HG02981 (cell line): Measurements from ENCODE around the gene THSD4.

Experiments
- ATAC-seq: cut with Tn5 transposase; IDR thresholded peaks from one replicate; pipeline ENCODE4 v1.9.1; 2021; ENCODE audit warnings: mild to moderate bottlenecking, moderate library complexity; ENCODE audit not compliant: unreplicated experiment

The THSD4 gene

DNA sequence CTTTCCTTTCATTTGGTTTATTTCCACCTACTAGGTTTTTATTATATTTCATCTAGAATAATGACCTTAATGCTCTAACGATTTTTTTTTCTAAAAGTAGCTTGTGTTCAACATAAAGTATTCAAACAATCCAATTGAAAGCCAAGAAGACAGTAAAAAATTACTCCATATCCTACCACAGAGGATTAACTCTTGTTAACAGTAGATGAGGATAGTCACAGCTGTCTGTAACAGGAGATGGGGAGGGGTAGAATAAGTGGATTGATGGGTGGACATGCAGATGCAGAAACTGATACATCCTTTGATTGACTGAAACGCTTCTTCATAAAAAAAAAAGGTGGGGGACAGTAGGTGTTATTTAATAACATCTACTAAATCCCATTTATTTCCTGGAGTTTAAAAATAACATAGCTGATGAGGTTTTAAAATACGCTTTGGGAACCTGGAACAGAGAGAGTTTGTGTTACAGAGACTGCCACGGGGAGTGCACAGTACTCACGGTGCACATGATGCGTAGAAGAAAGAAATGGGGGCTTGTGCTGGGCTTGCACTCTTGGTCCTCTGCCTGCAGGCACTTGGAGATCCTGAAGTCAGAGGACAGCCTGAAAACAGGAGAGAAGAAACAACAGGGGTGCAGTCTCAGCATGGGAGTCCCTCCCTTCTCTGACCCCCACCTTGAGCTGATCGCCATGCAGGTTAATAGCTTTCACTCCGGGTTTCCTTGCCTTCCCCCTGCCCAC lies 226.7 kb downstream of the THSD4 start:
- ATAC-seq = no peak

DNA sequence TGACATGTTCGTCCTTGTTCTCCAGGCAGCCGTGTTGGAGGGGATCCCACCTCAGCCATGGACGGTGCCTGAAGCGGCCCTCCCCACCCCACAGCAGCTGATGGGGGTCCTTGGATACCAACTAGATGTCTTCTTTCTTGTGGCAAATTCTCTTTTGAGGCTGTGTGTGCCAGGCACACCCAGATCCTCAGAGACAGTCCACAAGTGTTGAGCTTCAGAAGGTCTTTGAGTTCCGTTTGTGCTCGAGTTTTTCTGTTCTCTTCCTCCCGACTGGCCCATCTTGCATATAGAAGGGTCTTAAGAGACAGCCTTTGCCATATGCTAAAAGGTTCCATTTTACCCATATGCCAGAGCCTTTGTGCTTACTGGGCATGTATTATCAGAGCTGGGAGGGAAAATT lies 227.4 kb downstream of the THSD4 start:
- no peak for ATAC-seq

DNA sequence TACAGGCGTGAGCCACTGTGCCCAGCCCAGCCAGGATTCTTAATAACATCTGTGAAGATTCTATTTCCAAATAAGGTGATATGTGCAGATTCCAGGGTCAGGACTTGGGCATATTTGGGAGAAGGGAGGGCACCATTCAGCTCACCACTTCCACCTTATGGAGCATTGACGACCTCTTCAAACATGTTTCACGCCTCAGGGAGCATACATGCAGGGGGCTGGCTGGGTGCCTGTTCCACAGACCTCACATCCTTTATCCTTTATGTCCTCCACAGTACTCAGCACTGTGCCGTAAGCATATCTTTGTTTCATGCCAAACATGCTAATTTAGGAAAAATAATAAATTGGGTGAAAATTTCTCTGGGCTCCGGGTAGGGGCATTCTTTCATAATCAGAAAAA lies 229.0 kb downstream of the THSD4 start:
- ATAC-seq = no peak

DNA sequence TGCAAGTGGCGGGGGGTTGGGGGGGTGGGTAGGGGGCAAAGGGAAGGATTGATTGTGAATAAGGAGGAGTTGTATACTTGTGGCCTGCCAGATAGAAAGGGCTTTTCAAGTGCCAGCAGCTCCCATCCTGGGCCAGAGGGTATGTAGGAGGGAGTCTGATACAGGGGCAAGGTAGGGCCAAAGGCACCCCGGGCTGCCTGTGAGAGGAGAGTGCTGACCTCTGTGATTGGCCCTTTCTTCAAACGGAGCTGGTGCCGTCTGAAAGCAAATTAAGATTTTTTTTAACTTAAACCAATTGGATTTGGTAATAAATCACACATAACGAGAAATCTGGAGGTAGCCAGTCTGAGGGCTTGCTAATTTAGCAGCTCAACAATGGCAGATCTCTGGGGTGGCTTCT lies 229.9 kb downstream of the THSD4 start:
- no peak for ATAC-seq

DNA sequence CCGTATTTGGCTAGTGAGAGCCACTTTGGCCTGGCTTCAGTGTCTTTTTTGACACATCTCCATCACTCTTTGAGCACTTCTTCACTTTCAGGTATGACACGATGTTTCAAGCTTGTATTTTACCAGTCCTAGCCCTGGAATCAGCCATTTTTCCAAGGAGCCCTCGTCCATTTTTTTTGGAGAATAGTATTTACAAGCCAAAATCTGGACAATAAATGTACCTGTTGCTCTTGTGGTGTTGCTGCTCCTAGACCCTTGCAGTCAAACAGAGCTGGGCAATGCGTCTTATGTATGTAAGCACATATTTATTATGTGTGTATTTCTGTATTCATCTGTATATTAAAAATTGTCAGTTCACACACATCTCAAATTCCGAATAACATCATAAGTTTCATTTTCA lies 231.2 kb downstream of the THSD4 start:
- no peak for ATAC-seq

DNA sequence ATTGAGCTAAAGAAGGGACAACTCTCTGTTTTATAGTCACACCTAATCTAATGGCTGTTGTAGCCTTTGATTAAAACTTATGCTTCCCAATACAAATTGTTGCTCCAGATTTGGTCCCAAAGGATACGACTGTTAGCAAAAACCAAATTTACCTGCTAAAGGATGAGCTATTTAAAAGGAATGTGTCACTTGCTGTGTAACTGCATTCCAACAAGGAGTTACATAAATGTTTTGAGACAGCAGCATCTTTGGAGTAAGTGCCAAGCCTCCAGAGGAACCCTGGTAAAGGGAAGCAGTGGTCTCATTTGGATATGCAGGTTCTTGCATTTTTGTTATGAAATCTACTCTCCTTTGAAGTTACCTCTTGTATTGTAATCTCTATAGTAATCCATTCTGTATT lies 233.3 kb downstream of the THSD4 start:
- ATAC-seq = no peak

DNA sequence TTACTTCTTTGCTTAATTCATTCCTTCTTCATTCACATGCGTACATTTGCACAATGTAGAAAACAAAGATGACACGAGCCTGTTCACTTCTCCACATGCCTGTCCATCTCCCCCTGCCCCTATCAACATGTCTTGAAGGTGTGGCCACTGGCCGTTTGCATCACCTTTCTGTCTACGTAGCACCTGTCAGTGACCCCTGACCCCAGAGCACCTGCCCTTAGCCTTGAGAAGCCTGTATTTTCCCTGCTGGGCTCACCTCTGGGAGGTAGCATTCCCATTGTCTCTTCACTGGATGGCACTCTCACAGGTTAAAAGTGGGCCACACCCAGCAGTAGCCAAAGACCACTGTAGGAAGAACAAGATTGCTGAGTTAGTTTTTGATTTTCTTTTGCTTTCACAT lies 234.1 kb downstream of the THSD4 start:
- ATAC-seq = no peak

DNA sequence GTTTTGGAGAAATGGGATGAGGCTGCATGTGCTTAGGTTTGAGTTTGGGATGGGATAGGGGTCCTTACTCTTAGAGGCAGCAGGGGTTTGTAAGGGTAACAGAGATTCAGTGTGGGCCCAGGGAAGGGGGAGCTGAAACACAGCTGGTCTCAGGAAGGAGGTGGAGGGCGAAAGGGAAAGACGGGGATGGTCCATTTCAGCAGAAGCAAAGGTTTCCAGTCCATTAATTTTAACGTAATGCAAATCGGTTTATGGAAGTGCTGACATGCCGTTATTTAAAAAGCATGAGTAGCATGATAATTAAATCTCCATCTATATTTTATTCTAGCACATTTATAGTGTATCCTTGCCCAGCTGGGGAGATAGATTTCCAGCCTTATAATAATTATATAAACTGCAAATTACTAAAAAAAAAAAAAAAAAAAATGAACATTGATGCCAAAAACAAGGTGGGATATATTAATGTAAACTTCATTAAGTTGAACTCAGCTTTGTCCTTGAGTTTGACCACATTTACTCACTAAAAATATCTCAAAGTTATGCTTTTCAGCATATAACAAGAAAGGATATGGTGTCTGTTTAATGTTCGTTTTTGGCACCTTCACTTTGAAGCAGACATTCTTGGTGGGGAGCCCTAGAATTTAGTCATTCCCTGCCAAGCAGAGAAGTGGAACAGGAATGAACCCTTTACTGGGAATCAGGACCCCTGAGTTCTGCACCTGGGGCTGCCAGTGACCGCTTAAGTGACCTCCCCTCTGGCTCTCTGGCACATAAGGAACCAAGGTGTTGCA lies 234.7 kb downstream of the THSD4 start:
- no peak for ATAC-seq

DNA sequence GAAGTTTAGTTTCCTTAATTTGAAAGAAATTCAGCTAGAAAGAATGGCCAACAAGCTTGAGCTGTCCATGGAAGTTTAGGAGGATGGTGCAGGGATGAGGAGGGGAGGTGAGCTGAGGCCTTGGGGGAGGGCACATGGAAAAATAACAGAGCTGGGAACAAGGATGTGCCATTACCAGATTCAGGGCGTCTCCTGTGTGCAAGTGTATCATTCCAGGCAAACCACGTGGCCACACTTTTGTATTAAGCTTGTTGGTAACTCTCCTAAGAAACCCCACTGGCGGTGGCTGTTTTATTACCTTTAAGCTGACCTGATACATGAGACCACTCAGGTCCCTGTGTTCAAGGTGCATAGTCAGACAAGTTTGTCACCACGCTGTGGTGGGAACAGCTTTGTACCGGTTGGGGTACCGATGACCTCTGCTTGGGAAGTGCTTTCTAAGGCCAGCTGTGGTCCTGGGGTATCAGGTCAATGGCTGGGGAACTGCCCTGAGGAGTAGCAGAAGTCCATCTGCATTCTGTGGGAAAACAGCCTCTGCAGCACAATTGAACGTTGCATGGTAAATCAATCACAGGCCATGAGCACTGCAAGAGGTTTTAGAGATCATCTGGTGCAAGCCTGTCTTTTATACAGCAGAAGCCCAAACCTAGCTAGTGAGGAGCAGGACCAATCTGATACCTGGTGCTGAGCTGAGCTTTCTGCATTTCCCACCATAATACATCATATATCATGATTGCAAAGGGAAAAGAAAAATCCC lies 235.5 kb downstream of the THSD4 start:
- ATAC-seq = no peak

DNA sequence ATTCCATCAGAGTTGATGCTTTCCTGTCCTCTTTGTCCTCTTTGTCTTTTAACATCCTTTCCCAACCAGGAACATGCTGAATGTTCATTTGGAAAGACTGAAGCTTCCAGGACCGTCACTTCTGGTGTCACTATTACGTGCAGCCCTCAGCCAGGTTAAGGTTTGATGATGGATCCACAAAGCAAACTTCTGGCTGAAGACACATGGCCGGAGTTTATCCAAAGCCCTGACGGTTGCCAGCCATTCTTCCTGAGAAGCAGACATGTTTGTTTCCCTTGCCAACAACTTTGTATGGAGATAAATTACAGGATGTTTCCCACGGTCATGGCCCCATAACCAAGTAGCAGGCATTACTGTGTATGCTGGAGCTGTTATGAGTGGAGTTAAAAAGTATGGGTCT lies 236.9 kb downstream of the THSD4 start:
- no peak for ATAC-seq

DNA sequence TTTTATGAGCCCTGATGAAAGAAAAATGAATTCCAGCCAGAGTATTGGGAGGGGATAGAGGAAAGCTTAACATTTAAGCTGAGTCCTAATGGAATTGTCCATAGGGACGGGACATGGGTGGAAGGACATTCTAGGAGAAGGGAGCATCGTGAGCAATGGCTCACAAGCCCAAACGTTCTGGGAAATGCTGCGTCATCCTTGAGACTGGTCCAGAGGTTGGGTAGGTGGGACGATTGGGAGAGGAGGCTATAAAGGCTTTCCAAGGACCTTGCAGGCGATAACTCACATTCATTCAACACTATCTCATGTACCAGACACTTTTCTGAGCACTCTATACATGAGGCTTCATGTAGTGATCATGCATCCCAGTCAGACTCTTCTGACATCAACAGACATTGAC lies 237.5 kb downstream of the THSD4 start:
- ATAC-seq = no peak

DNA sequence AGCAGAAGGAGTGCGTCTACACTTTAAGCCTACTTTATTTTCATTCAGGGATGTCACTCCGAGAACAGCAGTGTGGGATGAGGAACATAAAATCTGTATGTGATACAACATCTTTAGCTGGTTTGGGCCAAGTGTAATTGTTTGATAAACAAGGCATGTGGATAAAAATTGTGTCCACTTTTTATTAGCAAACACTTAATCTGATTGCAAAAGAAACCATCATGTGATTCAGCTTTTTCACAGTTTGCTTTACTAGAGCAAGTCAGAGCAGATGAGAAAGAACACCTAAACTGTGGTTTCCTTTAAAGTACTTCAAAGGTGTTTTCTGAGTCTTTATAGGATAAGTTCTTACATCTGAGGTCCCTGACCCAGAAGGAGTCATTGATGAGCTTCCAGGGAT lies 237.9 kb downstream of the THSD4 start:
- ATAC-seq = no peak

DNA sequence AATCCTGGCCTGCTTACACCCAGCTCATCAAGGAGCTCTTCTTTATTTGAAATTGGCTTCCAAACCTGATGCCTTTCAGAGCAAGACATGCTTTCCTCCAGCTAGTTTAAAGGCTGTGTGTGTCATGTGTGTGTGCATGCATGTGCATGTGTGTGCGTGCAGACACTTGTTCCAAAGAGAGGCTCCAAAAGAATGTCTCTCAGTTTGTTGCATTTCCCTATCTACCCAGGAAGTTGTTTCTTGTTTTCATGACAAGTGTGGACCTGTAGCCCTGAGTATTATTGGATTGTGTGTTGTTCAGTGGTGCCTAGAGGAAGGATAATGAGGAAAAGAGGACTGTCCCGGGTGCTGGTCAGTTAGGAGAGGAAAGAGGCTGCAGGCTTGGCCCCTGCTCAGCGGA lies 240.0 kb downstream of the THSD4 start:
- ATAC-seq = no peak

DNA sequence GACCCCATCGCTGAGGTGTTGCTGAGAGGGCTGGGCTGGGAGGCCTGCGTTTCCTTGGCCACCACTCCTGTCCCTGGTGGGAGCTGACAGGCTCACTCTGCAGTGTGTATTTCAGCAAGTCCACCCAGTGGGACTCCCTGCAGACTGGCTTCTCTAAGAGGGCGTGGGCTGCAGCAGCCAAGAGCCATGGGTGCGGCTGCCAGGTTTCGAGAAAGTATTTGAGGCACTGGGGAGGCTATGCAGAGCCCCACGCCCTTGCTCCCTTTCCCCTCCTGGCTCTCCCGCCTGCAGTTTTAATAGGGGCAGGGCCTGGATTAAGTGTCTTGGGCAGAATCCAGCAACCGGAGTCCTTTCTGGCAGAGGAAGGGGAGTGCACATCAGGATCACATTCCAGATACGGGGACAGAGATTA lies 242.1 kb downstream of the THSD4 start:
- ATAC-seq = no peak

DNA sequence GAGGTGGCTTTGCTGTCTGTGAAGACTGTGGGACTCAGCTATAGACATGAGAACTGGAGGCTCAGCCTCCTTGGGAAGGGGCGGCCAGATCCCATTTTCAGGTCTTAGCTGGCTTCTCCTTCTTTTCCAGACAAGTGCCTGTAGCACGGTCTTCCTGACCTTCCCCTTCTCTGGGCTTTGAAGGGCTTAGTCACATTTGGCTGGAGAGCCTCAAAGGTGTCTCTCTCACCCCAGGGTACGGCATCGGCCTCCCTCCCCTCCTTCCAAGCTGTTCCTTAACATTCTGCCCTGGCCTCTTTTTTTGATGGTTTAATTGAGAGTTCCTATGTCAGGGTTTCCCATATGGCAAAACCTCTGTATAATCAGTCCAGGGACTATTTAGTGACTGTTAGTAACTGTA lies 242.7 kb downstream of the THSD4 start:
- ATAC-seq = no peak

DNA sequence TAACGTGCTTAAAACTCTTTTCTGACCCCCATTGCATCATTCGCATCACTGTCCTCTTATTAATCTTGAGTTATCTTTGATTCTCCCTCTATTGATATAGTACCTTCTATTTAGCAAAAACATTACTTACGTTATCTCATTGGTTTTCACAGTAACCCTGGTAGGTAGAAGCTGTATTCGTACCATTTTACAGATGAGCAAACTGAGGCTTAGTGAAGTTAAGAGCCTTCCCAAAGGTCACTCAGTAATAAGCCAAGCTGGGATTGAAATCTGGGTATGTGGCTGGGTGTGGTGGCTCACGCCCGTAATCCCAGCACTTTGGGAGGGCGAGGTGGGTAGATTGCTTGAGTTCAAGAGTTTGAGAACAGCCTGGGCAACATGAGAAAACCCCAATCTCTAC lies 244.0 kb downstream of the THSD4 start:
- ATAC-seq = no peak

DNA sequence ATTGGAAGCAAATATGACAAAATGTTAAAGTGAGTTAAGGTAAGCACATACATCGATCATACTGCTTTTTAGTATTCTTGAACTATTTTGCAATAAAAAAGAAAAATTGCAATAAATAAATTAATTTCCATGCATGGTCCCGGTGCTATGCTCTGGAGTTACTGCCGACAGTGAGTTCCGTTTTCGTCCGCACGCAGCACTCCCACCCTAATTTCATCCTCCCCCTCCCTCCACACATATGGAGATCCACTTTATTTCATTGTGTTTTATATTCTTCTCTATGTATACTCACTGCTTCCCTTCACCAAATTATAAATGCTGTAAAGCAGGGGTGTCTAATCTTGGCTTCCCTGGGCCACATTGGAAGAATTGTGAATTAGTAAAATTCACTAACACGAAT lies 247.3 kb downstream of the THSD4 start:
- ATAC-seq = no peak

DNA sequence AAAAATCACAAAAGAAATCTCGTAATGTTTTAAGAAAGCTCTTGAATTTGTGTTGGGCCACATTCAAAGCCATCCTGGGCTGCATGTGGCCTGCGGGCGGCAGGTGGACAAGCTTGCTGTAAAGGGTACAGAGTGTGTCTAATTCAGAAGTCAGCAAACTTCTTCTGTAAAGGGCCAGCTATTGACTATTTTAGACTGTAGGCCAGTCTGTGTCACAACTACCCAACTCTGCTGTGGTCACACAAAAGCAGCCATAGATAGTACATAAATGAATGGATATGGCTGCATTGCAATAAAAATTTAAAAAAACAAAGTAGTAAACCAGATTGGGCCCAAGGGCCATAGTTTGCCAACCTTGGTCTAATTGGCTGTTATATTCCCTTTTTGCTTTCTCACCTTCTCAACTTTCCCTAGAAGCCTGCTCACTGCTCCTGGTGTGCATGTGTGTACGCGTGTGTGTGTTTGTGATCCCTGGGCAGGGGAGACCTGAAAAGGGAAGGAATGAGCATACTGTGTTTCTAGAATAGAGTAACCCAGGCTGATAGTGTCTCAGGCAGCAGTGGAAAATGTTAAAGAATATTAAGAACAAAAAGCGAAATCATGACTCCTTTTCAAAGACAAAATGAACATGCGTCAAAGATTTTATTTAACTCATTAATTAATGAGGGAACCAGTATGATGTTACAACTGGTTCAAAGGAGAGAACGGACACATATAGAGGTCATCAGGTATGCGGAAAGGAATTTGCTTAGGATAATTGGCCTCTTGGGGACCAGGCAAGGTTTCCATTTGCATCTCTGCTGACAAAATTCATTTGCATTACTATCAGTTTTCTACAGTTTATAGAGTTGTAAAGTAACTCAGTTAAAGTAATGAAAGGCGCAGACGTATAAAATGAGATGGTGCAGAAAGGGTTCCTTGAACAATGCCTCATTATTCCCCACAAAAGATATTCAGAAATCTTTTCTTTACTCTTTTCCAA lies 248.0 kb downstream of the THSD4 start:
- no peak for ATAC-seq

DNA sequence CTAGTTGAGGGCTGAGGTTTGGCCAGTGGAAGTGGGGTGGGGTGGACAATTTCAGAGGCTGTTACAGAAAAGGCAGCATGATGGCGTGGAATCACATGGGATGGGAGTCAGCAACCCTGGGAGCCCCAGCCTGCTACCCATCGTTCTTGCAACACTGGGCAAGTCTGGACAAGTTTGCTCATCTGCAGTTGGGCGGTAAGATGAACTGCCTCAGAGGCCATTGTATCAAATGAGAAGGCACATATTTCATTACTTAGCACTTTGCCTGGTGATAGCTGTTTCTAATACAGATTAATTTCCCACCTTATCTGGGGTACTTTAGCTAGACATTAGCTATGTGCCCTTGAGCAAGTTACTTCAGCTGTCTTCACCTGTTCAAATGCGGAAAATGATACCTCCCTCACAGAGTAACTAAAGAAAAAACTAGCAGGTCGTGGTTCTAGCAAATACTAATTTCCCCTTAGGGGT lies 248.9 kb downstream of the THSD4 start:
- ATAC-seq = no peak

DNA sequence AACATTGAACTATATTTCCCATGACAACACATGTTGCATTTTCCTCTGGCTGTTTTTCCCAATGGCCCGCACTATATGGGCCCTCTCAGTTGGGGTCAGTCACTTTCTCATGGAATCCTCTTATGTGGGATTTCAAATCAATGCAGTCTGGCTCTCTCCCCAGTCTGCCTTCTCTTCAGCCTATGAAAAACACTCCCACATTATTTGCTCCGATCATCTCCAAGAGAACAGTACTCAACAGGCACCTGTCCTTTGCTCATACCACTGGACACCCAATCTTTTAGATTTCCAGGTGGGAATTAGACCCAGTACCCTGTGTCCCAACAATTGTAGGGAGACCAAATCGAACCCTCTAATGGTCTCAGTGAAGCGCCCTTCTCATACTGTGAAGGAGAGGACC lies 251.3 kb downstream of the THSD4 start:
- ATAC-seq = no peak

DNA sequence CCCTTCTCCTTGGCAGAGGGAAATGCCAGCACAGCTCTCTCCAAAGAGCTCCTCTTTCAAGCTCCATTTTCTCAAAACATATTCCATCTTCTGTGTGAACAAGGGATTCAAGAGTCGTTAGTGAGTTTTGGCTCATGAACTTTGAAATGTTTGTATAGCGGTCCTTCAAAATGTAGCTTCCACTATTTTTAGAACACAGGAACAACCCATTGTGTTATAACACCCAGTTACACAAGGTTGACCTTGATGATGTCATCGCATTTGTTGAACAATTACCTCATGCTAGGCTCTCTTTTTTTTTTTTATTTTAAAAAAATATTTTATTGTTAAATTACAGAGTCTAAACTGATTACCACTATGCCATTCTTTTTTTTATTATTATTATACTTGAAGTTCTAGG lies 251.7 kb downstream of the THSD4 start:
- ATAC-seq = no peak
